Endothelial cell of umbilical vein (primary cell): ENCODE data around the gene COL26A1. TPM values are rescaled to one million over a fixed set of nuclear protein-coding genes. Genes with fewer than 3 reads are reported as not detected.

Source experiments
- BruUV-seq: library from RNA; stranded (reverse); fragments of 400-500 nt; replicated peaks from 2 replicates; lab custom pipeline; 2021; lab: Mats Ljungman, UMichigan
- CTCF ChIA-PET: fragments of 300-600, 350-600 bp; sonication (Branson Sonifier 250); formaldehyde crosslinking; loops from one replicate; lab custom pipeline; 2021; ENCODE audit warnings: antibody characterized with exemption, inconsistent platforms; lab: Charles Lee
- POLR2A ChIA-PET: fragments of 300-600, 350-600 bp; sonication (Branson Sonifier 250); formaldehyde crosslinking; loops from one replicate; lab custom pipeline; 2021; ENCODE audit warnings: antibody characterized with exemption, inconsistent platforms; lab: Charles Lee
- DNase-seq: peaks from one replicate; pipeline ENCODE4 v3.0.0-alpha.2; 2011; ENCODE audit warnings: low read depth, low spot score
- FAIRE-seq: peaks from 2 replicates; lab custom pipeline; 2011; peaks lifted over from hg19 to GRCh38; lab: Jason Lieb, UNC
- H2AFZ ChIP-seq: 2 replicates; pipeline ENCODE4 v1.6.0; 2012; ENCODE audit warnings: low read depth, low read length, control low read depth, inconsistent platforms
- H3K27ac ChIP-seq: 2 replicates; pipeline ENCODE4 v1.5.1; 2011; ENCODE audit warnings: low read depth, mild to moderate bottlenecking, control low read depth, low read length, moderate library complexity; ENCODE audit not compliant: insufficient read depth
- H3K27me3 ChIP-seq, 2 experiments: 2 replicates each; pipeline versions ENCODE4 v1.6.0 to v1.6.1; 2011; ENCODE audit warnings: low read length in 2 of 2, mixed read lengths in 1 of 2; ENCODE audit not compliant: control insufficient read depth in 2 of 2, insufficient read depth in 2 of 2
- H3K36me3 ChIP-seq, 2 experiments: 2 replicates in 1 of 2; 3 replicates in 1 of 2; pipeline ENCODE4 v1.5.1; 2011; ENCODE audit warnings: low read length in 2 of 2, mild to moderate bottlenecking in 1 of 2, moderate library complexity in 1 of 2; ENCODE audit not compliant: control insufficient read depth in 2 of 2, insufficient read depth in 2 of 2; ENCODE audit errors: extremely low read depth in 1 of 2
- H3K4me1 ChIP-seq: 3 replicates; pipeline ENCODE4 v1.5.1; 2011; ENCODE audit warnings: mild to moderate bottlenecking, low read length; ENCODE audit not compliant: control insufficient read depth, insufficient read depth; ENCODE audit errors: extremely low read depth
- H3K4me2 ChIP-seq: 2 replicates; pipeline ENCODE4 v1.6.1; 2011; ENCODE audit warnings: low read length, control low read depth, mixed read lengths; ENCODE audit not compliant: insufficient read depth
- H3K4me3 ChIP-seq, 3 experiments: fragments of 200-600 bp in 1 of 3; sonication (generic), shearing (Covaris generic) in 1 of 3; replicated peaks in 1 of 3; 2 replicates each; pipeline ENCODE4 v1.5.1; 2011 to 2016; ENCODE audit warnings: control low read depth in 3 of 3, low read length in 3 of 3, mild to moderate bottlenecking in 2 of 3, inconsistent platforms in 1 of 3, low read depth in 1 of 3, moderate library complexity in 1 of 3; ENCODE audit not compliant: insufficient read depth in 1 of 3
- H3K79me2 ChIP-seq: 2 replicates; pipeline ENCODE4 v1.6.0; 2012; ENCODE audit warnings: low read length, inconsistent platforms; ENCODE audit not compliant: control insufficient read depth, insufficient read depth
- H3K9ac ChIP-seq: replicated peaks from 2 replicates; pipeline ENCODE3; 2011; ENCODE audit warnings: low read length, control low read depth; ENCODE audit not compliant: insufficient read depth; ENCODE audit errors: extremely low read depth
- H3K9me1 ChIP-seq: replicated peaks from 3 replicates; pipeline ENCODE4 v1.6.0; 2011; ENCODE audit warnings: mild to moderate bottlenecking, low read length; ENCODE audit not compliant: control insufficient read depth, insufficient read depth; ENCODE audit errors: extremely low read depth
- H3K9me3 ChIP-seq: replicated peaks from 2 replicates; pipeline ENCODE4 v1.5.1; 2012; ENCODE audit warnings: low read length, inconsistent platforms; ENCODE audit not compliant: control insufficient read depth, insufficient read depth
- H4K20me1 ChIP-seq: replicated peaks from 2 replicates; pipeline ENCODE3; 2011; ENCODE audit warnings: mild to moderate bottlenecking, low read length; ENCODE audit not compliant: control insufficient read depth, insufficient read depth; ENCODE audit errors: extremely low read depth
- EZH2 ChIP-seq: IDR thresholded peaks from 2 replicates; pipeline ENCODE4 v1.6.1; 2012; ENCODE audit warnings: borderline replicate concordance, low read depth, mild to moderate bottlenecking, moderate library complexity, low read length, inconsistent platforms; ENCODE audit not compliant: severe bottlenecking
- FOS ChIP-seq: IDR thresholded peaks from 2 replicates; pipeline ENCODE4 v1.6.1; 2011; ENCODE audit warnings: mild to moderate bottlenecking, low read length, moderate library complexity, borderline replicate concordance; ENCODE audit not compliant: insufficient read depth
- GATA2 ChIP-seq: IDR thresholded peaks from 2 replicates; pipeline ENCODE4 v1.7.0; 2011; ENCODE audit warnings: low read depth, mild to moderate bottlenecking, moderate library complexity, mixed read lengths, low read length; ENCODE audit not compliant: insufficient read length, insufficient read depth
- JUN ChIP-seq: IDR thresholded peaks from 2 replicates; pipeline ENCODE4 v1.6.1; 2011; ENCODE audit warnings: borderline replicate concordance, low read depth; ENCODE audit not compliant: insufficient read length, insufficient read depth
- MAX ChIP-seq: IDR thresholded peaks from 2 replicates; pipeline ENCODE4 v1.6.1; 2011; ENCODE audit not compliant: insufficient read depth, insufficient read length
- MYC ChIP-seq: IDR thresholded peaks from one replicate; pipeline ENCODE4 v1.6.1; 2011; ENCODE audit warnings: mild to moderate bottlenecking, low read depth, low read length
- POLR2A ChIP-seq: IDR thresholded peaks from 2 replicates; pipeline ENCODE4 v1.6.1; 2012; ENCODE audit warnings: low read depth, mild to moderate bottlenecking, control low read depth, low read length
- POLR2AphosphoS5 ChIP-seq: IDR thresholded peaks from 2 replicates; pipeline ENCODE4 v1.6.1; 2012; ENCODE audit warnings: low read depth, mild to moderate bottlenecking, control low read depth, low read length, moderate library complexity; ENCODE audit not compliant: insufficient read depth
- dilution Hi-C: fragments of 300-500 bp; cut with MboI; formaldehyde crosslinking; loops from one replicate; pipeline ENCODE4 v1.15.0; 2019; ENCODE audit warnings: low sequenced_read_pairs; ENCODE audit not compliant: extremely low pct_ligation_motif_present
- intact Hi-C: fragments of 100-400 bp; cut with micrococcal nuclease; formaldehyde crosslinking; loops from one replicate; pipeline ENCODE4 v1.10.0; 2022
- polyA plus RNA-seq, 4 experiments: library from polyadenylated mRNA; depleted of rRNA in 3 of 4; stranded (reverse) in 3 of 4; unstranded in 1 of 4; fragments of >200 nt; gene quantifications; 2 replicates each; pipeline versions ENCODE4 v1.2.1 to v1.2.3, GENCODE V29; 2011 to 2012; ENCODE audit warnings: missing spikeins in 1 of 4
- total RNA-seq: library from RNA; stranded (reverse); gene quantifications from 2 replicates; pipeline ENCODE4 v1.2.3, GENCODE V29; 2021
- TF ChIP-seq, protein P1 (sequence below), 2 donors: IDR thresholded peaks; 1 replicate in 1 of 2; 2 replicates in 1 of 2; pipeline ENCODE4 v1.5.1; 2011; ENCODE audit warnings: low read length in 2 of 2, mild to moderate bottlenecking in 2 of 2, moderate library complexity in 2 of 2, control low read depth in 1 of 2, inconsistent platforms in 1 of 2, low read depth in 1 of 2; ENCODE audit not compliant: insufficient read depth in 1 of 2; ENCODE audit errors: extremely low read depth in 1 of 2

Gene COL26A1
- total and polyA plus RNA-seq, 2 donors (not counting 3 experiments of a cell fraction or from before 2014, with no cell fraction given): not detected

GRCh38 chr7:101352920-101353308 is 9.8 kb upstream of the COL26A1 start:
- H4K20me1 ChIP-seq: no peaks in the 10 kb centered on the region
- ChIA-PET POLR2A (no interaction called here), CTCF (interaction anchor here (1.5 kb wide), 1 partner anchor 160 kb away, joined by 3 read pairs; no protein-coding TSS in a partner anchor)
- no peak for TF ChIP-seq POLR2A
- TF ChIP-seq, protein P1, sequence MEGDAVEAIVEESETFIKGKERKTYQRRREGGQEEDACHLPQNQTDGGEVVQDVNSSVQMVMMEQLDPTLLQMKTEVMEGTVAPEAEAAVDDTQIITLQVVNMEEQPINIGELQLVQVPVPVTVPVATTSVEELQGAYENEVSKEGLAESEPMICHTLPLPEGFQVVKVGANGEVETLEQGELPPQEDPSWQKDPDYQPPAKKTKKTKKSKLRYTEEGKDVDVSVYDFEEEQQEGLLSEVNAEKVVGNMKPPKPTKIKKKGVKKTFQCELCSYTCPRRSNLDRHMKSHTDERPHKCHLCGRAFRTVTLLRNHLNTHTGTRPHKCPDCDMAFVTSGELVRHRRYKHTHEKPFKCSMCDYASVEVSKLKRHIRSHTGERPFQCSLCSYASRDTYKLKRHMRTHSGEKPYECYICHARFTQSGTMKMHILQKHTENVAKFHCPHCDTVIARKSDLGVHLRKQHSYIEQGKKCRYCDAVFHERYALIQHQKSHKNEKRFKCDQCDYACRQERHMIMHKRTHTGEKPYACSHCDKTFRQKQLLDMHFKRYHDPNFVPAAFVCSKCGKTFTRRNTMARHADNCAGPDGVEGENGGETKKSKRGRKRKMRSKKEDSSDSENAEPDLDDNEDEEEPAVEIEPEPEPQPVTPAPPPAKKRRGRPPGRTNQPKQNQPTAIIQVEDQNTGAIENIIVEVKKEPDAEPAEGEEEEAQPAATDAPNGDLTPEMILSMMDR (IDR thresholded peaks at IDR 0.05; ENCODE audit: extremely low read depth in 1 of 2, insufficient read depth in 1 of 2, low read depth in 1 of 2, low read length in 2 of 2): no peak
- no peak for TF ChIP-seq MAX
- no peak for TF ChIP-seq GATA2
- no peak for TF ChIP-seq POLR2AphosphoS5
- TF ChIP-seq JUN: no peak
- TF ChIP-seq FOS: no peak
- TF ChIP-seq EZH2: no peak
- no peak for TF ChIP-seq MYC
- no peaks in the 10 kb centered on the region for H3K27me3 ChIP-seq
- no peaks in the 10 kb centered on the region for H3K4me1 ChIP-seq
- dilution Hi-C loops (no loop called here), intact Hi-C loops (no loop called here)
- no peak for DNase-seq
- H3K4me2 ChIP-seq: no peak overlapping the region
- no peak overlapping the region for H3K27ac ChIP-seq
- H3K9me3 ChIP-seq: no peaks in the 10 kb centered on the region
- no peak overlapping the region for H2AFZ ChIP-seq
- no peaks in the 10 kb centered on the region for H3K36me3 ChIP-seq
- FAIRE-seq: no peak
- no peak overlapping the region for H3K4me3 ChIP-seq
- no peak overlapping the region for H3K9ac ChIP-seq
- no peaks in the 10 kb centered on the region for H3K9me1 ChIP-seq
- BruUV-seq: no TSS peak
- no peaks in the 10 kb centered on the region for H3K79me2 ChIP-seq
